Fibroblast of skin of back (primary cell): Measurements from ENCODE around the gene LHPP.
"Not testable (repeated sequence)": the region's sequence is repeated elsewhere in the genome, so short reads cannot be mapped to it uniquely, and the experiment has no call there.

Experiments
- DNase-seq: peaks from one replicate; pipeline ENCODE4 v3.0.0-alpha.2; 2013

Gene LHPP

DNA sequence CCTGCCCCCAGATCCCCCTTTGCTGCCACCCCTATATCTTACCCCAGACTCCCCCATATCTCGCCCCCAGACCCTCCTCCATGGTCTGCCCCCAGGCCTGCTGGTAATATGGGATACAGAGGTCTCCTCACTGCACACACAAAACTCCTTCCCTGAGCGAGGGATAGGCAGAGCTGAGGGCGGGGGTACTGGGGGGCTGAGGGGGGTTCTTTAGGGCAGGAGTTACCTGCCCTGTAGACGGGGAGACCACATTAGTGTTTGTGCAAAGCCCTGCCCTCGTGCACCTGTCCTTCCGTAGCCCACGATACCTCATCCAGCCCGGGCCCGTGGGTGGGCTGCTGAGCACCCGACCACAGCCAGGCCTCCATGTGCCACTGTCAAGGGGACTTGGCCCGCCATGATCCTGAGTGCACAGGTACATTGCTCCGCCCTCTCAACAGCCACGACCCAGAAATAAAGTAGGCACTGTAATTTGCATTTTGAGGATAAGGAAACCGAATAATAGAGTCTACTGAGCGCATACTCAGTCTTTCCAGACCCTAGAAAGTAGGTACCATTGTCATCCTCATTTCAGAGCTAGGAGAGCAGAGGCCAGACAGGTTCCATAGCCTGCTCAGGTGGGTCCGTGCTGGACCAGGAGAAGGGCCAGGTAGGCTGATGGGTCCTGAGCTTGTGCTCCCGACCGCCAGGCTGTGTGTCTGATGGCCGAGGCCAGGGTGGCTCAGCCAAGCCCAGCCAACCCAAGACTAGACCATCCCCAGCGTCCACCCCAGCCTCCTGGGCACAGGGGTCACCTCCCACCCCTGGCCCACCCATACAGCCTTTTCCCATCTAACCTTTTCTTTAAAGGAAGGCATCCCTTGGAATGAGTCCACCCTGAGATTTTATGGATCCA is 115.2 kb downstream of the LHPP start:
- DNase-seq: no peak

DNA sequence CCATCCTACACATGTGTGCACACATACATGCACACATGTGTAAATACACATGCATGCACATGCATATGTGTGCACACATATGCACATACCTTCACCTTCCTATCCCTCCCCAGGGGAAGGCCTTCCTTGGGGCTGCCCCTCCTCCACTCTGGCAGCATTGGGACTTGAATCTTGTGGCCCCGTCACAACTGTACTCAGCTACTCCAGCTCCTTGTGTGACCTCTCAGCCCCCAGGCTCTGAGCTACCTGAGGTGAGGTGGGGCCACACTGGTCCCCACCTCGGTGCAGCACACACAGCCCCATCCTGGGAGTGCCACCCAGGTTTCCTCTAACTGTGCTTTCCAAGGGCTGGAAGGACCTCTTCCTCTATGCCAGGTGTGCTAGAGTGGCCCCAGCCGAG is 116.0 kb downstream of the LHPP start:
- DNase-seq: no peak

DNA sequence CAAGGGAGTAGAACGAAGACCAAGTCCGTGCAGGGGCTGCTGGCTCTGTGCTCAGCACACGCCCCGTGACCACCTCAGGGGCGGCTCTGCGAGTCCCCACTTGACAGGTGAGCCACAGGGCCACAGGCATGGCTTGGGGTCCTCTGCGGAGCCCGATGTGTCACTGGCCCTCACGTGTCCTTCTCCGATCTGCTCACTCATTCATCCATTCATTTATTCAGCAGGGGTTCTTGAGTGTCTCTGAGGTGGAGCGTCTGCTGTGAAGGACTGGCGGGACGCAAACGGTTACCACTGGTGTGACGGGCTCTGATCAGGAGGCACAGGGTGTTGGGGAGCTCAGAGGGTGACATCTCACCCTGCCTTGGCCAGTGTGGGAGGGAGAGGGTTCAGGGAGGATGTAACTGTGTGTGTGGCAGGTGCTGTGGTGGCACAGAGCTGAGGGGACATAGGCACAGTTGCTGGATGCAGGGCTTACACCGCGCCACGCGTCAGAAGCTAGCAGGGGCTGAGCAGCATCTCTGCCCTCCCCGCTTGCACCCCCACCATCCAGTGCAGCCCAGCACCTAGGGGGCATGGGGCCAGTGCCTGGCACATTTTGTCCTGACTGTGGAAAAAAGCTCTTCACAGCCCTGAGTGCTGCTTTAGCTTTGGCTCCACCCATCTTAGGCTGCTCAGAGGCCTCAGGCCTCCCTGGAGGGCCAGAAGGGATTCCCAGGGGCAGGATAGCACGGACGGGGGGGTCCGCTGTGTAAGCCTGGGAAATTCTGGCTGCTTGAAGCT is 116.8 kb downstream of the LHPP start:
- no peak for DNase-seq

DNA sequence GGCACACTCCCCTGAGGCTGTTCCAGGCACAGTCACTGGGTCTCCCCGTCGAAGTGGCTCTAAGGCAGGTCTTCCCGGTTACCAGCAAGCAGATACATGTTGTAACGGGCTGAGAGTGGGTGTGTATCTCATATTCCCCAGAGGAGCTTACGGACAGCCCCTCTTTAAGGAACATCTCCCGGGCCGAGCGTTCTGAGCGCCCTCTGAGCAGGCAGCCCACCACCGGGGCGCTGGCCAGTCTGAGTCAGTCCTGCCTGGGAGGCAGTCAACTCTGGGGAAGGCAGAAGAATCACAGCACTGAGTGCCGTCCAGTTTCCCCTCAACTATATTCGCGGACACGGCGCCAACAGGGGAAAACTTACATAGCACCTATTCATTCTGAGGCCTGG is 117.4 kb downstream of the LHPP start:
- DNase-seq: no peak

DNA sequence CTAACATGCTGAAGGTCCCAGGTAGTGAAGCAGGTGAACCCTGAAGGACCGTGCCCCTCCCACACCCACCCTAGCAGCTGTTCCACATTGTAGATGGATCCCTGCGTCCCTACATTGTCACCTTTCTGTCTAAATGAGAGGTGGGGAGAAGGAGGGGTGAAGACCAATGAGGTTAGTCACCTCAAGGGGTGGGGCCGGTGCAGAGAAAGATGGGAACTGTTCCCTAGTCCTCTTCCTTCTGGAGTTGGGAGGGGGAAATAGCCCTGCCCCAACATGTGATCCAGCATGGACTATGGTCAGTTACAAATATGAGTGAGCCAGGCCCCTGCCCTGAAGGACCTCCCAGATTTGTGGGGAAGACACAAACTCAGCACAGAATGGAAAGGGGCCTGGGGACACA is 124.5 kb downstream of the LHPP start:
- DNase-seq: no peak

DNA sequence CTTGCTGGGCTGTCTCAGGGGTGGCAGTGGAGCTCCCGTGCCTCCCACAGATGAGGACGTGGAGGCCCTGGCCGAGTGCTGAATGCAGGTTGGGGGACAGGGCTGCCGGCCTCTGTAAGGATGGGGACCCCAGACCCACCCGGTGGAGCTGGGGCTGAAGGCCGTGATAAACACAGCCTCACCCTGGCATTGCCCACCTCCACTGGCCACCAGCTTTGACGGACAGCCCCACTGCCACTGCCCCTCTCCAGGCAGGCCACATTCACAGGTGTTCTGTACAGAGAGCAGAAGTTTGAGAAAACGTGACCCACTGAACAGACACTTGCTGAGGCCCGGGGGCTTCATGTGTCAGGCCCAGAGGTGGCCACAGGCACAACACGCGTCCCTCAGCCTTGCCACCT is 126.2 kb downstream of the LHPP start:
- no peak for DNase-seq

DNA sequence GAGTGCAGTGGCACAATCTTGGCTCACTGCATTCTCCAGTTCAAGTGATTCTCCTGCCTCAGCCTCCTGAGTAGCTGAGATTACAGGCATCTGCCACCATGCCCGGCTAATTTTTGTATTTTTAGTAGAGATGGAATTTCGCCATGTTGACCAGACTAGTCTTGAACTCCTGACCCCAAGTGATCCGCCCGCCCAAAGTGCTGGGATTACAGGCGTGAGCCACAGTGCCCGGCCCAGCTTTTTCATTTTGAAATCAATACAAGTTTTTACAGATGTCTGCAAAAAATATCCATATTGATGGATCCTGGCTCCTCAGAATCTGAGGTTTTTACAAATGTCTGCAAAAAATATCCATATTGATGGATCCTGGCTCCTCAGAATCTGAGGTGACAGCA is 126.7 kb downstream of the LHPP start:
- DNase-seq: not testable (repeated sequence)

DNA sequence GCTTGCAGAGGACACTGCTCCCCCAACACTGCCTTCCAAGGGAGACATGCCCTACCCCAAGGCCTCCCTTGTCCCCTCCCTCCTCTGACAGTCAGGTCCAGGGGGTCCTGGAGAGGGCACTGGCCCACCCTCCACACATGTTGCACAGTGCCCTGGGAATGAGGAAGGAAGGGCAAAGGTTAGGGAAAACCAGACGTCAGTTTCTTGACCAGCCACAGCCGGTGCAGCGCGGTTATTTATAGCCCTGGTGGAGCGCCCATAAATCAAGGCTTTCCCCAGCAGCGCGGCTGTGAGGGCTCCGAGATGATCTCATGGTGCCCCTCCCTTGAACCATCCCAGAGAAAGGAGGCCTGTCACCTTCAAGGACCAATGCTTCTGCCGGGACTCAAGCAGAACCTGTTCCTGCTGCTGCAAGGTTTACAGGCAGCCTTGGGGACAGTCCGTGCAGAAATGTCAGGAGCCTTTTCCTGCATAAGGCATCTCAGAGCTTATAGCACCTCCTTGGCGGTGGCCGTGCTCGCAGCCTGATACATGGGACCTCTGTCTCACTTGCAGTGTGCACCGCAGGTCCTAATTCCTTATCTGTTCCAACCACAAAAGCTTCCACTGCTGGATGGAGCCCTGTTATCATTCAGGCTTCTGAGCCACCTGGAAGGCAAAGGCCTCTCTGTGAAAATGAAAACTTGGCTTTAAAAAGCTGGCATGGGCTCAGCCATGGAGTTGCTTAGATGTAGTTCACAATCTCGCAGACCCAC is 127.3 kb downstream of the LHPP start:
- DNase-seq: peak; percentile 16

DNA sequence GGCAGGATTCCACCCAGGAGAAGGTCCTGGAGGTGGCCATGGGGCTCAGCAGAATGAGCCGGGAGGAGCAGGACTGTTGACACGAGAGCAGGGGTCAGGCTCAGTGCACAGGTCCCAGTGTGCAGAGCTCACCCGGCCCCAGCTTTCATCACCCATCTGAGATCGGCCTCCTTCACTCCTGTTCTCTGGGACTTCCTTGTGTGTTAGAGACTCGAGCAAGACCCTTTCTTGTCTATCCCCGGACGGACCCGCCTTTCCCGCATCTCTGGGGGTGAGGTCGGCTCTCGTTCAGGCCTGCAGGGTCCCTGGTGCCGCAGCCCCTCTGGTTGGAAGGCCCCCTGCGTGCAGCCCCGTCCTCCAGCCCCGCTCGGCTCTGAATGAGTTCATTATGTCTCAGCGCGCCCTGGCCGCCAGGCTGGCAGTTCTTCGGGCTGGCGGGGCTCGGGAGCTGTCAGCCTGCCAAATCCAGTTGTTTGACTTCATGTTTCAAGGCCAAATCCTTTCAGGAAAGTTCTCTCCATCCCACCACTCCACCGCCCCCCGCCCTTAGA is 127.9 kb downstream of the LHPP start:
- DNase-seq: no peak

DNA sequence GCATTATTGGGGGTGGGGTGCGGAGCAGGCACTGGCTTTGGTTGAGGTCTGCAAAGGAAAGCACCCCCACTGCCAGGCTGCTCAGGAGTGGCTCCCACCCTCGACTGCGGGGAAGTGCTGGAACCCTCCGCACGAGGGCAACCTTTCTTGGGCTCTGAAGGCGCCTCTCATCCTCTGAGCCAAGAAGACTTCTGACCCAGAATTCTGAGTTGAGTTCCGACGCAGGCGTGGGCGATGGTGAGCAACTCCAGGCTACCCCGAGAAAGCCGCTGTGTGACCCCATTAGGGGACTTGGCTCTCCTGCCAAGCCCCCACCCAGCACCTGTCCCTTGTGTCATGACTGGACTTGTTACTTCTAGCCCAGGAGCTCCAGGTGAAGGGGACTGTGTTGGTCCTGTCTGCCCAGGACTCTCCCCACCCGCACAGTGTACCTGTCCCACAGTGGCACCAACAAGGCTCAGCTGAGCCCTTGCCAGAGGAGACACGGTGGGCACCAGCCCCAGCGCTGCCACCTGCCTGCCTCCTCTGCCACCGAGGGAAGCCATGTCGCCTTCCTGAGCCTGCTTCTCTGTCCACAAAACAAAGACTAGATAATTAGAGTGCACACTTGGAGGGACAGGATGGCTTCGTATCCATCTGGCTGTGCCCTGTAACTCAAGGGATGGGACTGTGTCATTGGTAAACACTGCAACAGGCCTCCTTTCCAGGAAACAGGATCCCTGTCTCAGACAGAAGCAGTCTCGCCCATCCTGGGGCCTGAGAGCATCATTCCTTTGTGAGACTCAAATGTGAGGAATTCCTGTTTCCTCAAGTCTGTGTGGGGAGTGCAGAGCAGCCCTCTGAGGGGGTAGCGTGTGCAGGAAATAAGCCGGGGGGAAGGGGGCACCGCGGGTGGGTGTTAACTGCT is 128.8 kb downstream of the LHPP start:
- peak; percentile 20 for DNase-seq

DNA sequence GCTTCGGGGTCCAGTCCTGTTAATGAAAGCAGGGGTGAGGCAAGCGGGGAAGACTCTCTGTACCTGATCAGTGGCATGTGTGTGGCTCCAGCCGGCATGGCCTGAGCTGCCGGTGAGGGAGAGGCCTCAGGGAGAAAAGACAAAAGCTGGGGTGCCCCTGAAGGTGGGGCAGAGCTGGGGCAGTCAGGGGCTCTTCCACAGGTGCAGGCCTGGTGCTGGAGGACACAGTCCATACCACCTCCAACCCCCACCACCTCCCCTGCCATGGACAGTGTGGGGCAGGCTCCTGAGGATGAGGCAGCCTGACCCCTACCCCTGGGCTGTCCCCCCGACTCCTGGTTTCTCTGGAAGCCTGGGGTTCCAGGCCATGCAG is 129.5 kb downstream of the LHPP start:
- no peak for DNase-seq

DNA sequence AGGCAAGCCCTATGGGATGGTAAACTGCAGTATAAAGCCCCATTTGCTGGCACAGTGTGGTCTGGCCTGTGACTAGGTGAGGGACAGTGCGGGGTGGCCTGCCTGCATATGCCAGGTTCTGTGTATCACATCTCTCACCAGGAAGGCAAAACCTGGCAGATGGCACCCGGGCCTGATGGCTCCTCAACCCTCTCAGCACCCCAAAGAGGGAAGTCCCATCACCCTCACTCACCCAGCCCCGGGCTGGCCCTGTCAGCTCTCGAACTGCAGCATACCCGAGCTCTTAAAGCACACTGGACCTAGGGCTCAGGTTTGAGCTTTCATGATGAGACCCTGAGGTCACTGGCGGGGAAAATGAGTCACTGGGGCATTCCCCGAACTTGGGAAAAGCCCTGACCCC is 130.5 kb downstream of the LHPP start:
- DNase-seq: no peak

DNA sequence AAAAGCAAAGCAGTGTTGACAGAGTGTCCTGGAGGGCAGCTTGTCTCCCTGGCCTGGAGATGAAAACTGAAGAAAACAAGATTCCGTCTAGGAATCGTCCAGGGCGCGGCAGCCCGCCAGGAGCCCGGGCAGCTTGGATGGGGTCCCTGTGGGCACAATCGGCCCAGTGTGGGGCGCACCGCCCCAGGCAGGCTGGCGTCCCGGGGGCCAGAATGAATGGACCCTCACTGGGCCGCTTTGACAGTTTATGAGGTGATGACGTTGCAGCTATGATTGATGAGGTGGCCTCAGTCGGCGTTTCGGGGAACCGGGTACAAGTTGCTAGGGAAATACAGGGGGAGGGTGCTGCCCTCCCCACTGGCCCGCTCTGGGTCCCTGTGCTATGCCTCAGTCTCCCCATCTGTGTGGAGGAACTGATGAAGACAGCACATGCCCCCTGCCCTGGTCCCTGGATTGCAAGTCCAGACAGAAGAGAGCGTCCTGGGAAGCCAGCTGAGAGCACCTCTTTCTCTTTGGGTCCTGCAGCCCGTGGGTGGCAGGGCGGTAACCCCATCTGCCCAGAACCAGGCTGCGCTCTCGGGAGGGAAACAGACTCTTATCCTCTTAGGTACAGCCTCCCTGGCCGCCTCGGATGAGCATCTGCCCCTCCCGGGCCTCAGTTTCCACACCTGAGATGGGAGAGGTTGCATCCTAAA is 131.3 kb downstream of the LHPP start:
- DNase-seq: no peak

DNA sequence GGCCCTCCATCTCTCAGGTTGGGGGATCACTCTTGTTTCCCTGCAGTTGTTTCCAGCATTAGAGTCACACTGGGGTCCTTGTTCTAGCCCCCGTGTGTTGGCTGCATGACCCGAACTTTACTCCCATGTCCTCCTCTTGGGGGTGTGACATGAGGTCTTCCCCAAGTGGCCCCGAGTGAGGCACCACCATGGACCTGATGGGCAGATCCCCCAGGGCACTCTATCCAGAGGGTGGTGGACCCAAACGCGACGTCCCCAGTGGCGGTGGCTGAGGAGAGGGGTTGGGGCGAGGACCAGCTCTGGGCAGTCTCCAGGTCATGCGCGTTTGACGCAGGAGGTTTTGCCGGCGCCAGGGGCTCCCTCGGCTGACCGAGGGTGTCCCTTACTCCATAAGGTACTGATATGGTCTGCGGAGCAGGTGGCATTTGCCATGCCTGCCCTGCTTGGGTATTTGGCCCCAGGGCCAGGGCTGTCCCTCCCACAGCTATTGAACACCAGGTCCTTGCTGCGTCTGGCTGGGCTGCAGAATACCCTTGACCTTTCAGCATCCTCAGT is 131.9 kb downstream of the LHPP start:
- DNase-seq: no peak

DNA sequence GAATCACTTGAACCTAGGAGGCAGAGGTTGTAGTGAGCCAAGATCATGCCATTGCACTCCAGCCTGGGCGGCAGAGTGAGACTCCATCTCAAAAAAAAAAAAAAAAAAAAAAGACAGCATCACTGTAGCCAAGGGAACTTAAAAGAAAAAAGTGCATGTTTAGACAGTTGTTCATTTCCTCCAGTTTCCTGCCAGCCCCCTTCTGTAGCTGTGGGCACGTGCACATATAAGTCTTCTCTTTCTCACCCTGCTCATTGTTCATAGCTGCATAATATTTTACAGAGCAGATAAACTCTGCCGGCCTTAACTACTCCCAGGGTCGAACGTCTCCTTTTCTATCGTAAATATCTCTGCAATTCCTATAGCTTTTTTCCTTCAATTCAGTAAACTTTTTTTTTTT is 132.6 kb downstream of the LHPP start:
- no peak for DNase-seq

DNA sequence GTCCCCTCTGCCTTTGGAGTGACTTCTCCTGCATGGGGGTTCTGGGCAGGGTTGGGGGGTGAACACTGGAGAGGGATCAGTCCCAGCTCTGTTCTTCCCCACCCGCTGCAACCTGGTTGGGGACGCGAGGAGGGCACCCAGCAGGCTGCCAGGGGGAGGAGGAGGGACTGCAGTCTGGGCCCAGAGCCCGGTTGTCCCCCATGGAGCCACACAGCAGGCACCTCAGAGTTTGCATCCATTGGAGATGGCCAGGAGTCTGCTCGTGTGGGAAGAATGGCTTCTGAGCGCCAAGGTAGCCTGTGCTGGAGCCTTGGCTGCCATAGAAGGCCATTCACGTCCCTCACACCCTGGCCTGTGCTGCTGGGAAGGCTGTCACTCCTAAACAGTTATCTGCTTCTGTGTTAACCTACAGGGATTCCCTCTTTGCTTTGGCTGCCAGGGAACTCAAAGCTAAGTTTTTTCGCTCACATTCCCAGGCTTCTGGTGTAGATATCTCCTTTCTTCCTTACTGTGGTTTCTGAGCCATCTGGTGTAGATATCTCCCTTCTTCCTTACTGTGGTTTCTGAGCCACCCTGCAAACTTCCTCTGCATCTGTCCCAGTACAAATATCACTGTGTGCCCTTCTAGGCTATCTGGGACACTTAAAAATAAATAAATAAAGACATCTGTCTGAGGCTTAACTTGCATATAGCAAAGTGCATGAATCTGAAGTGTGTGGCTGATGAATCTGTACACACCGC is 133.7 kb downstream of the LHPP start:
- DNase-seq: no peak

DNA sequence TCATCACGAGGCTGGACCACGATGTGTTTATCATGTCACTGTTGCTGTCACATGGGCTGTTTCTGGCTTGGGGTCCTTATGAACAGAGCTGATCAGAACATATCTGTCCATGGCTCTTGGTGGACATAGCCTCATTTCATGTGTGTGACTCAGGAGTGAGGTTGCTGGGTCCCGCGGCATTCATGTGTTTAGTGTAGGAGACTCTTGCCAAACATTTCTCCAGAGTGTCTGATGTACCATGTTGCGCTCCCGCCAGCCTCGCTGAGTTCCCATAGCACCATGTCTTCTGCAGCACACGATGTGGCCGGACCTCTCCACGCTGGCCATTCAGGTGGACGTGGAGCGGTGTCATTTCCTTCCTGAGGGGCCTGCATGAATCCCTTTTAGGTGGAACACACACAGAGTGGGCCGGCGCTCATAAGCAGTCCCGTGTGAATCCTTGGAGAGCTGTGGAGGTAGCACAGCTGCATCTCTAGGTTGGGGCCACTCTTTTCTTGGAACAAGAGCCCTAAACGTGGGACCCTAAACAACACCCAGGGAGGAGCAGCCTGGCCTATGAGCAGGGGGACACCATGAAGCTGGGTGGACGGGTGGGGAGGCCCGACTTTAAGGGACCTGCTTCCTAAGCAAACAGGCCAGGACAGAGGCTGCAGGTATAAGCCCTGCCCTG is 134.6 kb downstream of the LHPP start:
- DNase-seq: no peak

DNA sequence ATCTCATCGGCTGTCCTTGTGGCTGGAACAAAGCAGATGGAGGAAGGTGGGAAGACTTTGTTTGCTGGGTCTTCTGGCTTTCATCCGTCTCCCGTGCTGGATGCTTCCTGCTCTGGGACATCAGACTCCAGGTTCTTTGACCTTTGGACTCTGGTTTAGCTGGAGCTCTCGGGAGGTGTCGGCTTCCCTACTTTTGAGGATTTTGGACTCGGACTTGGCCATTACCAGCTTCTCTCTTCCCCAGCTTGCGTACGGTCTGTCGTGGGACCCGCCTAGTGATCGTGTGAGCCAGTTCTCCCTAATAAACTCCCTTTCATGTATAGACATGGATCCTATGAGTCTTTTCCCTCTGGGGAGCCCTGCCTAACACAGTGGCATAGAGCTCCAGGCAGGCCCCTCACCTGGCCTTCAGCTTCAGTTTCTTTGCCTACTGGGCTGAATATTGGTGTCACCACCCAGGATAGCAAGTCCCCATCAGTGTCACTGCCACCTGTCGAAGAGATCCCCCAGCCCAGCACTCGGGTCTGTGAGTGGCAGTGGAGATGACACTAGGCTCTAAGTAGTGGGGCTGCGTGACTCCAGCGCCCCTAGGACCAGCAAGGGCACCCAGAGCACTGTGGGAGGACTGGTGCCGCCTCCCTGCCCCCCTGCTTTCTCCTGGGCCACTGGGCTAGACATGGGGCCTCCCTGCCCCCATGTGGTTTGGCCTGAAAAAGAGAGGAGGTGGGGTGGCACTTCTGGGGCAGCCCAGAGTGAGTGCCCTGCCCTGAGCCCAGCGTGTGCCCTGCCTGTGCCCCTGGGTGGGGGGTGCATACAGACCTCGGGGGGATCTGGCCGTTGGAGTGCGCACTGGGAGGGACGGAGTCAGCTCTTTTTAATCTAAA is 135.6 kb downstream of the LHPP start:
- DNase-seq: no peak

DNA sequence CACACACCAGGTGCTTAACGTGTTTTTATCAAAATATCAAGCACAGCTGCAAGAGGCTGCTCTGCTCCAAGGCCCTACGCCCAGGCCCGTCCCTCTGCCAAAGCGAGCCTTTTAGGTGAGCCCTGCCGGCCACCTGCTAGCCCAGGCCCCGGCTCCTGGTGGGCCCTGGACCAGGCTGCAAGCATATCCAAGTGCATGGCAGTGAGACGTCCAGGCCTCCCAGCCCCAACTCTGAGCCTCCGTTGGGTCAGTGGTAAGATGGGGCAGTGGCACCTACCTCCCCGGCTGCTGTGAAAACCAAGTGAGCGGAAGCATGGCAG is 136.2 kb downstream of the LHPP start:
- DNase-seq: no peak
